GM18520 (cell line): ENCODE results near the gene WDR88.
"Not testable (repeated sequence)": the region's sequence is repeated elsewhere in the genome, so short reads cannot be mapped to it uniquely, and the experiment has no call there.

Source experiments
- ATAC-seq: cut with Tn5 transposase; IDR thresholded peaks from one replicate; pipeline ENCODE4 v1.9.1; 2021; ENCODE audit not compliant: unreplicated experiment

WDR88 gene

GRCh38 chr19:33168528-33168927 is 36.6 kb downstream of the WDR88 start:
- ATAC-seq = no peak

- ATAC-seq = no peak
These were observed 39.4 kb downstream of the WDR88 start for GRCh38 chr19:33171222-33171795.

DNA sequence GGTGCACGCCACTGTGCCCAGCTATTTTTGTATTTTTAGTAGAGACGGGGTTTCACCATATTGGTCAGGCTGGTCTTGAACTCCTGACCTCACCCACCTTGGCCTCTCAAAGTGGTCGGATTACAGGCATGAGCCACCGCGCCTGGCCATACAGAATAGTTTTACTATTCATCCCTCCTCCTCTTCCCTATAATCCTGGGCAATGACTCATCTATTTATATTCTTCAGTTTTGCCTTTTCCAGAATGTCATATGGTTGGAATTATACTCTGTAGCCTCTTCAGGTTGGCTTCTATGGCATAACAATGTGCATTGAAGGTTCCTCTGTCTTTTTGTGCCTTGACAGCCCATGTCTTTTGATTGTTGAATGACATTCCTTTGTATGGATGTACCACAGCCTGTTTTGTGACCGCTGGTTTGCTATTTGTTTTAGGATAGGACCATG is 40.0 kb downstream of the WDR88 start:
- ATAC-seq = no peak

GRCh38 chr19:33174186-33174585 is 42.3 kb downstream of the WDR88 start:
- ATAC-seq = no peak

GRCh38 chr19:33175156-33175782 is 43.4 kb downstream of the WDR88 start:
- no peak for ATAC-seq

DNA sequence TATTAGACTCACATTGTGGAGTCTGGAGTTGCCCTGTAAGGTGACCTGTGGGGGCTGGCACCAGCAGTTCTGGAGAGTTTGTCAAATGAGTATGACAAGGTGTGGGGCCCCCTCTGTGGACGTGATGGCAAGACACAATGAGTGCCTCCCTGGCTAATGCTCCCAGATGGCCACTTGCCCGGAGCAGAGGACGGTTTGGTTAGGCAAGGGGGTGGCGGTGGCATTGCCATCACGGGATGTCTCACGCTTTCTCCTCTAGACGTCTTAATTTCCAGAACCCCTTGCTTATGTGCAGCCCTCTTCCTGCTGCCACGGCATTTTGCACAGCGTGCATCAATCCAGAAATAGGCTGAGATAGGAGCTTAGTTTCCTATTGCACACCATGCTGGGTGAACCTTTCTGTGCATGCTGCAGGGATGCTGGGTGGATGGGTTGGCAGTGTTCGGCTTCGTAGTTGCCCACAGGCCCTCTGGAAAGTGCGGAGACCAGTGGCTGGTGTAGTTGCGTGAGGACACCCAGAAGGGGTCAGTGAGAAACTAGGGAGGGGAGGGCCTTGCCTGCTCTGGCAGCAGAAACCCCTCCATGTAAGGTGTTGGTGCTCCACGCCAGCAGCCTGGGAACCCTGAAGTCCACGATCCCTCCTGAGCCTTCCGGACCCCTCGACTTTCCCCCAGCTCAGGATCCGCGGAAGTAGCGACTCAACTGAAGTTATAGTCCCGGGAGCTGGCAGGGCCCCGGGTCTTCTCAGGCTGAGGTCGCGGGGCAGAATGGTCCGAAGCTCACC is 44.2 kb downstream of the WDR88 start:
- ATAC-seq = no peak

DNA sequence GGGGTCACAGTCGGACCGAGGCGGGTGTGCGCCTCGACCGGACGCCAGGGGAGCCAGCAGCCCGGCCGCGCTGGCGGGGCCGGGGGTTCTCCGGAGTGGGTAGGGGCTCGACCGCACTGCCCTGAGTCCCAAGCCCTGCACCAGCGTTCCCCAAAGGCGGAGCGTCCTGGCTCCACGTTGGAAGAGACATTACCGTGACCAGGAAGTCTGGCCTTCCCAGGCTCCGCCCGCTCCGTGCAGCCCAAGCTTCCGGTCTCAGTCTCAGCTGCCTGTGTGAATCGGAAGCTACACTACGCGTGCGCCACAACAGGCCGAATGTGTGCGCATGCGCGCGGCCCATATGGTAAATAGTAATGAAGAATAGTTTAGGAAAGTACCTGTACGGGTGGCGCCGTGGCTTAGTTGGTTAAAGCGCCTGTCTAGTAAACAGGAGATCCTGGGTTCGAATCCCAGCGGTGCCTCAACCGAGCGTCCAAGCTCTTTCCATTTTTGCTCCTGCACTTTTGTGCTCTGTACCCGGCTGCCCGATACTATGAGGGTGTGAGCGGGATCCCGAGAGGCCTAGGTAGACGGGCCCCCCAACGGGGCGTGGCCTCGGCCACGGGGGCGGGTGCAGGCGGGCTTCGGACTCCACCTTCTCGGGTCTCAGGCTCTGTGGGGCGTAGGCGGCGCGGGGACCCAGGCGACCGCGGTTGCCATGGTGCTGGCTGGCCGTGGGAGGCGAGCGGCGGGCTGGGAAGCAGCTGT is 44.9 kb downstream of the WDR88 start:
- peak; percentile 70 for ATAC-seq

- ATAC-seq = no peak
These were observed 45.6 kb downstream of the WDR88 start for GRCh38 chr19:33177417-33177979.

- no peak for ATAC-seq
These were observed 54.7 kb downstream of the WDR88 start for GRCh38 chr19:33186431-33187182.

DNA sequence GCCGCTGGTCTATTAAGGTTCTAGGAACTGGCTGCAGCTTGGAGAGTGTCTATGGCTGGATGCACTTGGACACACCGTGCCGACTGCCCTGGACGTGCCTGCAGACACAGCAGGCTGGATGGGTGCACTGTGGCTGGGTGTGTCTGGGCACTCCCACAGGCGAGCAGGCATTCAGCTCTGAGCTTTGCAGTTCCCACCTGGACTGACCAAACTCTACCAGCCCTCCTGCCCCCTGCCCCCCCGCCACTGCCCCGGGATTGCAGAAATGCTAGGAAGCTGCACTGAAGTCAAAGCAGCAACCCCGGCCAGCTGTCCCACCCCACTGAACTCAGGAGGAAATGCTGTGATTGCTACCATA is 55.2 kb downstream of the WDR88 start:
- no peak for ATAC-seq

GRCh38 chr19:33189453-33189852 is 57.5 kb downstream of the WDR88 start:
- ATAC-seq = no peak

- not testable (repeated sequence) for ATAC-seq
These were observed 59.2 kb downstream of the WDR88 start for GRCh38 chr19:33191092-33191491.

DNA sequence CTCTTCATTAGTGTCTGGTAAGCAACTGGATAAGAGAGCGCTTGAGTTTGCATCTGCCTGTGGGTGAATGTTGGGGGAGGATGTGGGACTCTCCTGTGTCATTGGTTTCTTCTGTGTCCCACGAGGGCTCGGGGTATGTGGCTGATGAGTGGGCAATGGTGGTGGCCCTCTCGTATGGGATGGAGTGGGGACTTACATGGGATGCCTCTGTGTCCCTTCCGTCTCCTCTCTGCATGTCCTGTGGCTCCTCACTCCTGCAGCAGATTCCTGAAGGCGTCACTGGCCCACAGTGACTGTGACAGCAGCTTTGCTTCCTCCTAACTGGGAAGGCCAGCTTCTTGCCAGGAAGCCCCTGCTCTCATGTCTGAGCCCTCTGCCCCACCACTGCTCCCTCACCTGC is 59.6 kb downstream of the WDR88 start:
- no peak for ATAC-seq

GRCh38 chr19:33192010-33192409 is 60.1 kb downstream of the WDR88 start:
- no peak for ATAC-seq

- ATAC-seq = no peak
These were observed 61.5 kb downstream of the WDR88 start for GRCh38 chr19:33193269-33193864.

- ATAC-seq = no peak
These were observed 62.0 kb downstream of the WDR88 start, which contains the start of gene LRP3 for GRCh38 chr19:33193865-33194362. Gene LRP3 (plus strand): TSS chr19:33194330. CDS start chr19:33194786, 456 bp downstream.

- ATAC-seq = no peak
These were observed 62.6 kb downstream of the WDR88 start for GRCh38 chr19:33194532-33194885.

DNA sequence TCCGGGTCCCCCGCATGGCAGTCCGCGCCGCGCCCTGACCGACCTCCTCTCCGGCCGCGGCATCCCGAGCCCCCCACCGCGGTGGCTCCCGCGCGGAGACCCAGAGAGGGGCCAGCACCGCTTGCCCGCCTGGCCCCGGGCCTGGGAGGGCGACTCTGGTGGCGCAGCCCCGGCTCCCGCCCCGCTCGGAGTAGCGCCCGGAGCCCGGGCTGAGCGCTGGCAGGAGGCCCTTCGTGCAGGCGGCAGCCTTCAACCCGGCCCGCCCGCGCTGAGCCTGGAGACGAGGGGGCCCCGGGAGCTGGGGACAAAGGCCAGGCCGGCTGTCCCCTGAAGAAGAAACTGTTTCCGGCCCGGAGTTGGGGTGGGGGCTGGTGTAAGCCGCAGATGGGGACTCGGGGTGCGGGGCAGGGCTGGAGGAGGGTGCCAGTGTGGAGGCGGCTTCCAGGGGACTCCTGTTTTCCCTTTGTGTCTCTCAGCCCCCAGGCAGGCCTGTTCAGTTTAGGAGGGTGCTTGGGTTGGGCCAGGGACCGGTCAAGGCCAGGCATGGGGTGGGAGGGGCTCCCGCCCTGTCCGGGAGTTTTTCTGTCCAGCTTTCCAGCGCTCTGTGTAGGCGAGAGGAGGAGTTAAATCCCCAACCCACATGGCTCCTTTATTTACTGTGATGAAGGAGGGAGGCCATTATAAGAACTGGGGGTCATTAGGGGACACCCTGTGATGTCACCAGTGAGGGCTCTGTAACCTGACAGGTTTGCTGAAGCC is 63.2 kb downstream of the WDR88 start:
- ATAC-seq = no peak

GRCh38 chr19:33195645-33196347 is 63.9 kb downstream of the WDR88 start:
- no peak for ATAC-seq
